DOHH2 (cell line): ENCODE results near the gene PMPCA.

ENCODE experiments used
- H3F3A ChIP-seq: fragments of 200-600 bp; sonication (generic), shearing (Covaris generic); 2 replicates; pipeline ENCODE4 v1.6.0; 2016; ENCODE audit warnings: antibody characterized with exemption, mild to moderate bottlenecking; ENCODE audit not compliant: control insufficient read depth, insufficient read depth
- H3K27ac ChIP-seq: fragments of 200-600 bp; sonication (generic); 2 replicates; pipeline ENCODE4 v1.5.1; 2014; ENCODE audit warnings: low read depth, mild to moderate bottlenecking, low read length, moderate library complexity
- H3K27me3 ChIP-seq: fragments of 200-600 bp; sonication (generic); 2 replicates; pipeline ENCODE4 v1.6.1; 2014; ENCODE audit warnings: mild to moderate bottlenecking, low read length, mixed read lengths; ENCODE audit not compliant: control insufficient read depth
- H3K36me3 ChIP-seq: fragments of 200-600 bp; sonication (generic); 2 replicates; pipeline ENCODE4 v1.6.1; 2014; ENCODE audit warnings: mild to moderate bottlenecking, low read length, moderate library complexity, mixed read lengths; ENCODE audit not compliant: control insufficient read depth
- H3K4me1 ChIP-seq: fragments of 200-600 bp; sonication (generic); 2 replicates; pipeline ENCODE4 v1.6.1; 2014; ENCODE audit warnings: mild to moderate bottlenecking, low read length, mixed read lengths; ENCODE audit not compliant: control insufficient read depth
- H3K4me2 ChIP-seq: fragments of 200-600 bp; sonication (generic); 2 replicates; pipeline ENCODE4 v1.6.0; 2014; ENCODE audit warnings: mild to moderate bottlenecking, low read length, moderate library complexity
- H3K4me3 ChIP-seq: fragments of 200-600 bp; sonication (generic); 2 replicates; pipeline ENCODE4 v1.5.1; 2014; ENCODE audit warnings: mild to moderate bottlenecking, low read length, mixed read lengths
- H3K79me2 ChIP-seq: fragments of 200-600 bp; sonication (generic); 2 replicates; pipeline ENCODE4 v1.6.1; 2014; ENCODE audit warnings: mild to moderate bottlenecking, low read length, mixed read lengths; ENCODE audit not compliant: control insufficient read depth
- H3K9me2 ChIP-seq: fragments of 200-600 bp; sonication (generic); replicated peaks from 2 replicates; pipeline ENCODE4 v1.6.1; 2014; ENCODE audit warnings: mild to moderate bottlenecking, low read length, mixed read lengths; ENCODE audit not compliant: control insufficient read depth
- H3K9me3 ChIP-seq: fragments of 200-600 bp; sonication (generic); 2 replicates; pipeline ENCODE4 v1.6.1; 2014; ENCODE audit warnings: antibody characterized with exemption, low read length, mixed read lengths; ENCODE audit not compliant: control insufficient read depth, insufficient read depth
- H4K20me1 ChIP-seq: fragments of 200-600 bp; sonication (generic); 2 replicates; pipeline ENCODE4 v1.6.0; 2014; ENCODE audit warnings: low read depth, mild to moderate bottlenecking, antibody characterized with exemption, low read length, moderate library complexity; ENCODE audit not compliant: control insufficient read depth, insufficient read depth
- CTCF ChIP-seq: fragments of 200-600 bp; sonication (generic); IDR thresholded peaks from one replicate; pipeline ENCODE4 v1.5.1; 2014; ENCODE audit warnings: antibody characterized with exemption, mild to moderate bottlenecking, low read depth, low read length; ENCODE audit not compliant: poor library complexity, severe bottlenecking
- EZH2phosphoT487 ChIP-seq: fragments of 200-600 bp; sonication (generic); IDR thresholded peaks from 2 replicates; pipeline ENCODE4 v1.6.1; 2017; ENCODE audit warnings: borderline replicate concordance, mild to moderate bottlenecking, antibody characterized with exemption, low read length, moderate library complexity, mixed read lengths

The PMPCA gene

GRCh38 chr9:136391737-136392537, 18.5 kb upstream of the PMPCA start:
- H3K9me2 ChIP-seq, result no peaks in the 10 kb centered on the region
- H4K20me1 ChIP-seq, result no peaks in the 10 kb centered on the region
- H3K27ac ChIP-seq, result no peak overlapping the region
- H3K4me2 ChIP-seq, result no peak overlapping the region
- no peaks in the 10 kb centered on the region for H3F3A ChIP-seq
- no peaks in the 10 kb centered on the region for H3K27me3 ChIP-seq
- H3K9me3 ChIP-seq, result no peaks in the 10 kb centered on the region
- peaks cover 89% of the 10 kb centered on the region for H3K36me3 ChIP-seq
- TF ChIP-seq CTCF (no peak), EZH2phosphoT487 (no peak)
- no peak overlapping the region for H3K4me3 ChIP-seq
- peaks cover 5% of the 10 kb centered on the region for H3K79me2 ChIP-seq
- no peaks in the 10 kb centered on the region for H3K4me1 ChIP-seq

GRCh38 chr9:136392538-136393449, 17.7 kb upstream of the PMPCA start:
- H3F3A ChIP-seq, result no peaks in the 10 kb centered on the region
- no peak overlapping the region for H3K4me3 ChIP-seq
- no peaks in the 10 kb centered on the region for H3K9me2 ChIP-seq
- TF ChIP-seq EZH2phosphoT487 (no peak), CTCF (no peak)
- no peaks in the 10 kb centered on the region for H4K20me1 ChIP-seq
- no peak overlapping the region for H3K4me2 ChIP-seq
- H3K27ac ChIP-seq, result no peak overlapping the region
- H3K9me3 ChIP-seq, result no peaks in the 10 kb centered on the region
- H3K27me3 ChIP-seq, result no peaks in the 10 kb centered on the region
- H3K36me3 ChIP-seq, result peaks cover 87% of the 10 kb centered on the region
- no peaks in the 10 kb centered on the region for H3K4me1 ChIP-seq
- H3K79me2 ChIP-seq, result peaks cover 12% of the 10 kb centered on the region

- peaks cover 90% of the 10 kb centered on the region for H3K36me3 ChIP-seq
- H3K4me2 ChIP-seq, result no peak overlapping the region
- peaks cover 3% of the 10 kb centered on the region for H3K4me1 ChIP-seq
- peaks cover 19% of the 10 kb centered on the region for H3K79me2 ChIP-seq
- H3F3A ChIP-seq, result no peaks in the 10 kb centered on the region
- H3K27me3 ChIP-seq, result no peaks in the 10 kb centered on the region
- H3K4me3 ChIP-seq, result no peak overlapping the region
- H4K20me1 ChIP-seq, result no peaks in the 10 kb centered on the region
- no peaks in the 10 kb centered on the region for H3K9me3 ChIP-seq
- TF ChIP-seq EZH2phosphoT487 (no peak), CTCF (no peak)
- H3K9me2 ChIP-seq, result no peaks in the 10 kb centered on the region
- H3K27ac ChIP-seq, result no peak overlapping the region
These were observed 16.9 kb upstream of the PMPCA start for GRCh38 chr9:136393531-136393930.
